AG04449 (cell line): Measurements from ENCODE around the gene SEC61B.

Source experiments
- CTCF ChIA-PET: fragments of 350-600 bp; formaldehyde crosslinking; extraction: SDS; loops from one replicate; lab custom pipeline; 2021; ENCODE audit warnings: antibody characterized with exemption; lab: Yijun Ruan, JAX
- POLR2A ChIA-PET: fragments of 400-600, 350-600 bp; formaldehyde crosslinking; extraction: SDS; loops from one replicate; lab custom pipeline; 2020; ENCODE audit warnings: antibody characterized with exemption, inconsistent platforms; lab: Yijun Ruan, JAX
- DNase-seq: peaks from one replicate; pipeline ENCODE4 v3.0.0-alpha.2; 2010; ENCODE audit warnings: low read depth, low spot score
- H3K4me3 ChIP-seq: 2 replicates; pipeline ENCODE4 v1.5.1; 2011; ENCODE audit warnings: low read depth, mild to moderate bottlenecking, control low read depth, low read length
- TF ChIP-seq, protein P1 (sequence below): IDR thresholded peaks from one replicate; pipeline ENCODE4 v1.5.1; 2011; ENCODE audit warnings: mild to moderate bottlenecking, moderate library complexity, low read length, control low read depth, inconsistent platforms; ENCODE audit not compliant: insufficient read depth; ENCODE audit errors: missing control alignments

The SEC61B gene

GRCh38 chr9:99249619-99250018, 27.5 kb downstream of the SEC61B start:
- ChIA-PET CTCF (no interaction called here), POLR2A (no interaction called here)
- H3K4me3 ChIP-seq = no peak overlapping the region
- TF ChIP-seq, protein P1, sequence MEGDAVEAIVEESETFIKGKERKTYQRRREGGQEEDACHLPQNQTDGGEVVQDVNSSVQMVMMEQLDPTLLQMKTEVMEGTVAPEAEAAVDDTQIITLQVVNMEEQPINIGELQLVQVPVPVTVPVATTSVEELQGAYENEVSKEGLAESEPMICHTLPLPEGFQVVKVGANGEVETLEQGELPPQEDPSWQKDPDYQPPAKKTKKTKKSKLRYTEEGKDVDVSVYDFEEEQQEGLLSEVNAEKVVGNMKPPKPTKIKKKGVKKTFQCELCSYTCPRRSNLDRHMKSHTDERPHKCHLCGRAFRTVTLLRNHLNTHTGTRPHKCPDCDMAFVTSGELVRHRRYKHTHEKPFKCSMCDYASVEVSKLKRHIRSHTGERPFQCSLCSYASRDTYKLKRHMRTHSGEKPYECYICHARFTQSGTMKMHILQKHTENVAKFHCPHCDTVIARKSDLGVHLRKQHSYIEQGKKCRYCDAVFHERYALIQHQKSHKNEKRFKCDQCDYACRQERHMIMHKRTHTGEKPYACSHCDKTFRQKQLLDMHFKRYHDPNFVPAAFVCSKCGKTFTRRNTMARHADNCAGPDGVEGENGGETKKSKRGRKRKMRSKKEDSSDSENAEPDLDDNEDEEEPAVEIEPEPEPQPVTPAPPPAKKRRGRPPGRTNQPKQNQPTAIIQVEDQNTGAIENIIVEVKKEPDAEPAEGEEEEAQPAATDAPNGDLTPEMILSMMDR = no peak
- DNase-seq = no peak

- TF ChIP-seq, protein P1 = no peak
- no peak for DNase-seq
- ChIA-PET POLR2A (no interaction called here), CTCF (no interaction called here)
- no peak overlapping the region for H3K4me3 ChIP-seq
Observed at GRCh38 chr9:99251157-99251556, 29.1 kb downstream of the SEC61B start.

DNA sequence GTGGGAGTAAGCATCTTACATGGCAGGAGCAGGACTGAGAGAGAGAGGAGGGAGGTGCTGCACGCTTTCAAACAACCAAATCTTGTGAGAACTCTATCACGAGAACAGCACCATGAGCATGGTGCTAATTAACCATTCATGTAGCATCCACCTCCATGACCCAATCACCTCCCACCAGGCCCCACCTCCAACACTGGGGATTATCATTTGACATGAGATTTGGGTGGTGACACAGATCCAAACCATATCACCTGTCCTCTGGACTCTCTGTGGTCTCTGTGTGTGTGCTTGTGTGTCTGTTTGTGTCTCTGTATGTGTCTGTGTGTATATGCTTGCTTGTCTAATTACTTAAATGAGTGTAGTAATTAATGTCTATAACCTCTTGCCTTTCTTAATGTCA, 31.1 kb downstream of the SEC61B start:
- CTCF ChIA-PET = interaction anchor here (0.9 kb wide), 1 partner anchor 22 kb away, joined by 4 read pairs; no protein-coding TSS in a partner anchor
- DNase-seq = no peak
- H3K4me3 ChIP-seq = no peak overlapping the region
- POLR2A ChIA-PET = no interaction called here
- TF ChIP-seq, protein P1 = no peak

GRCh38 chr9:99253772-99254431, 31.8 kb downstream of the SEC61B start:
- TF ChIP-seq, protein P1 = no peak
- DNase-seq = no peak
- POLR2A ChIA-PET = no interaction called here
- no peak overlapping the region for H3K4me3 ChIP-seq
- CTCF ChIA-PET = no interaction called here

DNA sequence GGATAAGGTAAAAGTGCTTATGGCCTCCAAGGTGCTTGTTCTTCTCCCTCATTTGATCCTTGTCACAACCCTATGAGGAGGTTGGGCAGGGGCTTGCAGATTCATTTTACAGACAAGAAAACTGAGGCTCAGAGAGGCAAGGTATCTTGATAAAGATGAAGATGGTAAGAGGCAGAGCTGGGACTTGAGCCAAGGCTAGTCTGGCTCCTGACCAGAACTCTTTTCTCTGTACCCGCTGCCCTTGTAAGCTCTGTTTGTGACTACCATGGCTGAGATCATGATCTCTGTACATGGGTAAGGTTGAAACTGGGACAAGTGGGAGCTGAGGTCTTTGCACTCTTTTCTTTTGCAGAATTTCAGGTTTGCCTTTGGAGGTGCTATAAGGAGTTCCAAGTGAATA, 33.6 kb downstream of the SEC61B start:
- TF ChIP-seq, protein P1 = no peak
- no peak for DNase-seq
- no peak overlapping the region for H3K4me3 ChIP-seq
- CTCF ChIA-PET = interaction anchor here (1.4 kb wide), 1 partner anchor 10 kb away, joined by 5 read pairs; no protein-coding TSS in a partner anchor
- POLR2A ChIA-PET = no interaction called here

DNA sequence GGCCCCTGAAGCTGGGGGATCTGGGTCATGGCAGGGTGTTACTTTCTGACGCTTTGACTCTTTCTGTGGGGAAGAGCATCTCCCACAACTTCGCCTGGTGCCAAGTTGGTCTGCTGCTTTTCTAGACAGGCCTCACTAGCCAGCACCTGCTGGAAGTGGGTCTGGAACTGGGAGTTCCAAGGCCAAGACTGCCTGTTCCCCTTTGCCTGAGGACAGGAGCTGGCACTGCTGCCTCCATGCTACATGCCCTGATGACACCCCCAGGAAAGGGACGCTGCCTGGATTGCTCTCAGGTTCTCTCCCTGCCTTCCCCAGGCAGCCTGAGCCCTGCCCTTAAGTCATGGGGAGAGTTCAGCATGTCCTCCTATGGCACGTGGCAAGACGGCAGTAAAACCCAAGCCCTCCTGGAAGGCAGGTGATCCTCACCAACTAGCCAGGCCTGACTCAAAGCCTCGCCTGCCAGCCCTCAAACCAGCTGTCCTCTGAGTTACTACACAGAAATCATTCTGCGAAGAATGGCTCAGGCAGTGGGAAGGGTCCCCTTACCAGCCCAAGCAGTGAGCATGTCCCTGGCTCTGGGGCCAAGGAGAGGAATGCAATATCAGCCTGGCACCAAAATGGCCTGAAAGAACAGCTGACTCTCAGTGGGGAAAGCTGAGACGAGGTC, 35.8 kb downstream of the SEC61B start:
- TF ChIP-seq, protein P1 = no peak
- POLR2A ChIA-PET = no interaction called here
- no peak for DNase-seq
- no peak overlapping the region for H3K4me3 ChIP-seq
- CTCF ChIA-PET = interaction anchor here (0.6 to 2.2 kb wide), 2 partner anchors 73 to 965 kb away, joined by 3 to 7 read pairs; no protein-coding TSS in a partner anchor
